ENCODE data around the gene TRAPPC2.

TRAPPC2 gene

DNA sequence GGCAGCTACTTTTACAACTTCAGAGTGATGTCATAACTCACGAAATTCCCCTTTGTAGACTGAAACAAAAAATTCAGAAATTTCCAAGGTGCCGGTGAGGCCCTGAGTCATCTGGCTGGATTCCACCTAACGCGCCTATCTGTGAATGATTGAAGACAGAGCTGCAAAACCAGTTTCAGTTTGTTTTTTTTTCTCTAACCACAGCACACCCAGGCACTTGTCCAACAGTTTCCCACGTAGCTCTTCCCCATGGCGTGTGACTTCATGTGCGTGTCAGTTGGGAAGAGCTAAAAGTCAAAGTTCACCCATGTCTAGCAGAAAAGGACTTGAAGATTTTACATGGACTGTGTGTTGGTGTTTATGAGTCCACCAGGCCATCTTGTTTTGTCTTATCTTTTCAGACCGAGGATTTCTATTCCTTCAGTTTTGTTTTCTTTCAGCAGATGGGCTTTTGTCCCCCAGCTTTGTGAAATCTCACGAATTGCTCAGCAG is 65.1 kb downstream of the TRAPPC2 start:
- peak; percentile 58 for DNase-seq (ENCODE audit: low spot score)

DNA sequence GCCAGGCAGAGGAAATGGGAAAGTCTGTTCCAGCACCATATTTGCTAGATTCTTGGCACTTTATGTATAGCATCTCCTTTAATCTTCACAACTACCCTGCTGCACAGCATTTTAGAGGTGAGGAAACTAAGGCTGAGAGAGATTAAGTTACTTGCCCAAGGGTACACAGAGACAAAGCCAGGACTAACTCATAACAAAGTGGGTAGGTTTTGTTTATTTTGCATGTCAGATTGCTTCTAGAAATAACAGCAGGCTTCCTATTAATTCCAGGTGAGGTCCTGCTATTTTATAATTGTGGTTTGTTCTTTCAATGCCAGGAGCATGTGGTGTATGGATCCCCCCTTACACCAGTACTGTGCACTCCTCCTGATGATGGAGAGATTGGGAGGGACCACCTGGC is 66.5 kb downstream of the TRAPPC2 start:
- no peak for DNase-seq (ENCODE audit: low spot score)

DNA sequence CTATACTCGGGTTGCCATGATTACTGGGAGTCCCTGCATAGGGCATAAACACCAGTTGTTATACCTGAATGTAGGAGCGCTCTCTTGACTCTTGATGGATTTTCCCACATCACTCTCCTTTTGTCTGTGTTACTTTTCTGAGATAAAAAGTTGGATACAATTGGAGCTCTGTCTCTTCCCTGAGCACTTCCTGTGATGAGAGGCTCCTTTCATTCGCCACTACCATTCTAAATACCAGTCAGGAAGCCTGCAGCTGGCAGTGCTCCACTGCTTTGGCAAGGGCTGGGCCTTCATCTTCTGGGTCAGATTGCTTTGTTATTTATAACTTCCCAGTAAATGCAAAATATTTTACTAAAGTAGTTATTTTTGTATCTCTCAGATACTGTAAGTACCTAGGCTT is 67.6 kb downstream of the TRAPPC2 start:
- no peak for DNase-seq (ENCODE audit: low spot score)

DNA sequence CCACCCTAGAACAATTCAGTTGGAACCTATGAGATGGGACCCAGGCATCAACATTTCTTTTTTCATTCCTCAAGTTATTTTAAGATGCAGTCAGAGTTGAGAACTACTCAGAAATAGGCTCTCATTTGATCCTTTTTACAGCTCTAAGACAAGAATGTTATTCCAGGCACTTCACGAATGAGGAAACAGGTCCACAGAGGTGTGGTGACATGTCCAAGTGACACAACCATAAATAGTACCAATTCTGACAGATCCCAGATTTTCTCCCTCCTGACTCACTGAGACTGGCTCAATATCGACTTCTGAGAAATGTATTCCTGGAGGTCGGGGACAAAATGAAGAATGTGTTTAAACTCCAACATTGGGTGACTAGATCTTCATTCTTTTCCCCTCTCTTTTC is 70.4 kb downstream of the TRAPPC2 start:
- DNase-seq (ENCODE audit: low spot score): no peak

DNA sequence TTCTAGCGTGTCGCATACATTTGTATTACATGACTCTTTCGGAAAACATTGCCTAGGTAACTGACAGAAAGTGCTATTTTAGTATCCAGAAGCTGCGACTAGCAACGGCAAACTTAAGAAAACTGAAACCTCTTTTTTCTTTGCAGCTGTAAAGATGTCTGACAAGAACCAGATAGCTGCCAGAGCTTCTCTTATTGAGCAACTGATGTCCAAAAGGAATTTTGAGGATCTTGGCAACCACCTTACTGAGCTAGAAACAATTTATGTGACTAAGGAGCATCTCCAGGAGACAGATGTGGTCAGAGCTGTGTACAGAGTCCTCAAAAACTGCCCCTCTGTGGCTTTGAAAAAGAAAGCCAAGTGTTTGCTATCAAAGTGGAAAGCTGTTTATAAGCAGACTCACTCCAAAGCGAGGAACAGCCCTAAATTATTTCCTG is 72.0 kb downstream of the TRAPPC2 start:
- DNase-seq (ENCODE audit: low spot score): no peak

Data from CD4-positive, alpha-beta T cell treated with Interleukin-15 for 4 hours (primary cell).